Liver (tissue), 9 donors: ENCODE measurements around the gene SYNJ2. TPM values are rescaled to one million over a fixed set of nuclear protein-coding genes. Genes with fewer than 3 reads are reported as not detected.
A peak's percentile ranks its signal among the peaks of the same experiment; 100 is the strongest.

Experiments
- DNase-seq: peaks from one replicate; pipeline ENCODE4 v3.0.0-alpha.2; 2017; ENCODE audit warnings: low spot score
- H3K27ac ChIP-seq, 2 donors: one replicate each; pipeline ENCODE4 v1.7.0; 2013; ENCODE audit warnings: inconsistent platforms in 2 of 2, low read length in 2 of 2, control low read depth in 1 of 2, low read depth in 1 of 2, mild to moderate bottlenecking in 1 of 2
- H3K27me3 ChIP-seq, 4 donors: one replicate each; pipeline versions ENCODE4 v1.6.1 to v1.7.0; 2013; ENCODE audit warnings: low read length in 3 of 4, inconsistent platforms in 1 of 4, mild to moderate bottlenecking in 1 of 4, moderate library complexity in 1 of 4; ENCODE audit not compliant: control insufficient read depth in 4 of 4, insufficient read depth in 4 of 4
- H3K36me3 ChIP-seq, 4 donors: one replicate each; pipeline versions ENCODE4 v1.6.1 to v1.7.0; 2013; ENCODE audit warnings: low read length in 3 of 4, mild to moderate bottlenecking in 3 of 4, low read depth in 1 of 4, moderate library complexity in 1 of 4; ENCODE audit not compliant: control insufficient read depth in 4 of 4, insufficient read depth in 3 of 4
- H3K4me1 ChIP-seq, 4 donors: one replicate each; pipeline versions ENCODE4 v1.6.1 to v1.7.0; 2013; ENCODE audit warnings: low read length in 3 of 4, mild to moderate bottlenecking in 3 of 4, moderate library complexity in 1 of 4; ENCODE audit not compliant: control insufficient read depth in 4 of 4, insufficient read depth in 4 of 4
- H3K4me3 ChIP-seq, 3 donors: one replicate each; pipeline versions ENCODE4 v1.6.1 to v1.7.0; 2013; ENCODE audit warnings: low read length in 3 of 3, control low read depth in 1 of 3, low read depth in 1 of 3, mild to moderate bottlenecking in 1 of 3
- H3K9ac ChIP-seq, 2 donors: one replicate each; pipeline ENCODE4 v1.7.0; 2013; ENCODE audit warnings: low read length in 2 of 2, mild to moderate bottlenecking in 2 of 2, moderate library complexity in 2 of 2, control low read depth in 1 of 2, low read depth in 1 of 2
- H3K9me3 ChIP-seq, 4 donors: one replicate each; pipeline versions ENCODE4 v1.6.1 to v1.7.0; 2013; ENCODE audit warnings: low read length in 3 of 4; ENCODE audit not compliant: control insufficient read depth in 4 of 4
- ATF3 ChIP-seq: IDR thresholded peaks from 2 replicates; pipeline ENCODE4 v1.6.1; 2016; ENCODE audit warnings: antibody characterized with exemption
- CTCF ChIP-seq: fragments of 150-350 bp; IDR thresholded peaks from 2 replicates; pipeline ENCODE4 v1.5.1; 2017; ENCODE audit warnings: improper control_type of control experiment, low read depth, low read length; ENCODE audit not compliant: missing input control
- EGR1 ChIP-seq, 2 donors: IDR thresholded peaks; 2 replicates each; pipeline ENCODE4 v1.6.1; 2016 to 2018; ENCODE audit warnings: antibody characterized with exemption in 2 of 2, low read depth in 2 of 2
- FOXA1 ChIP-seq: IDR thresholded peaks from 2 replicates; pipeline ENCODE4 v1.6.1; 2016; ENCODE audit warnings: antibody characterized with exemption
- FOXA2 ChIP-seq: IDR thresholded peaks from 2 replicates; pipeline ENCODE4 v1.6.1; 2016; ENCODE audit warnings: antibody characterized with exemption
- GABPA ChIP-seq, 2 donors: IDR thresholded peaks in 1 of 2; conservative IDR thresholded peaks in 1 of 2; 2 replicates each; pipeline ENCODE4 v1.6.1; 2016; ENCODE audit warnings: antibody characterized with exemption in 2 of 2, mild to moderate bottlenecking in 1 of 2, moderate library complexity in 1 of 2
- HNF4A ChIP-seq, 2 donors: conservative IDR thresholded peaks; 2 replicates each; pipeline ENCODE4 v1.6.1; 2016; ENCODE audit warnings: antibody characterized with exemption in 2 of 2, mild to moderate bottlenecking in 2 of 2
- HNF4G ChIP-seq: IDR thresholded peaks from 2 replicates; pipeline ENCODE4 v1.6.1; 2016; ENCODE audit warnings: antibody characterized with exemption
- JUND ChIP-seq, 2 donors: IDR thresholded peaks; 2 replicates each; pipeline ENCODE4 v1.6.1; 2016; ENCODE audit warnings: antibody characterized with exemption in 2 of 2
- MAX ChIP-seq: IDR thresholded peaks from 2 replicates; pipeline ENCODE4 v1.6.1; 2016; ENCODE audit warnings: antibody characterized with exemption
- NR2F2 ChIP-seq: IDR thresholded peaks from 2 replicates; pipeline ENCODE4 v1.6.1; 2016; ENCODE audit warnings: antibody characterized with exemption
- RAD21 ChIP-seq, 2 donors: IDR thresholded peaks; 2 replicates each; pipeline ENCODE4 v1.6.1; 2016; ENCODE audit warnings: antibody characterized with exemption in 2 of 2, mild to moderate bottlenecking in 2 of 2
- REST ChIP-seq: IDR thresholded peaks from 2 replicates; pipeline ENCODE4 v1.6.1; 2016; ENCODE audit warnings: antibody characterized with exemption, mild to moderate bottlenecking
- RXRA ChIP-seq, 2 donors: IDR thresholded peaks; 2 replicates each; pipeline ENCODE4 v1.6.1; 2017 to 2018; ENCODE audit warnings: antibody characterized with exemption in 2 of 2, mild to moderate bottlenecking in 1 of 2
- SP1 ChIP-seq: IDR thresholded peaks from 2 replicates; pipeline ENCODE4 v1.6.1; 2018; ENCODE audit warnings: antibody characterized with exemption, mild to moderate bottlenecking
- TAF1 ChIP-seq: conservative IDR thresholded peaks from 2 replicates; pipeline ENCODE4 v1.6.1; 2016; ENCODE audit warnings: antibody characterized with exemption, mild to moderate bottlenecking
- YY1 ChIP-seq: IDR thresholded peaks from 2 replicates; pipeline ENCODE4 v1.6.1; 2016; ENCODE audit warnings: antibody characterized with exemption, mild to moderate bottlenecking
- ZBTB33 ChIP-seq: IDR thresholded peaks from 2 replicates; pipeline ENCODE4 v1.6.1; 2016; ENCODE audit warnings: antibody characterized with exemption
- WGBS: extraction: QIAGEN DNeasy Blood & Tissue Kit; methylation state at CpG from one replicate; pipeline ENCODE4 v1.1.7; 2013; 5-methylcytosine and 5-hydroxymethylcytosine counted together
- polyA plus RNA-seq, 2 donors: library from polyadenylated mRNA; stranded (reverse) in 1 of 2; unstranded in 1 of 2; fragments of 200-250 nt in 1 of 2; fragments of >200 nt in 1 of 2; fragmentation: Nextera tagmentation in 1 of 2; extraction: Ambion mirVana in 1 of 2; gene quantifications; one replicate each; pipeline versions ENCODE4 v1.2.1 to v1.2.3, GENCODE V29; 2013 to 2015
- total RNA-seq, 2 donors: library from RNA; depleted of rRNA; stranded (reverse); fragments of >200 nt; gene quantifications; one replicate each; pipeline ENCODE4 v1.2.3, GENCODE V29; 2014
- donor health status: healthy.
- donor health status: healthy.
- donor health status: healthy.
- donor health status: healthy.
- donor health status: healthy.

Gene SYNJ2
- total and polyA plus RNA-seq, 4 donors: 2.4 to 8.9 (median 3.2) TPM

GRCh38 chr6:157984128-157984527, 2.5 kb downstream of the SYNJ2 start:
- DNase-seq: no peak
- H3K36me3 ChIP-seq: no peaks in the 10 kb centered on the region
- no peak overlapping the region for H3K9ac ChIP-seq
- H3K9me3 ChIP-seq: no peaks in the 10 kb centered on the region
- 94% methylated on average over 4 of the region's 4 CpGs for WGBS
- H3K27me3 ChIP-seq: no peaks in the 10 kb centered on the region
- no peak overlapping the region for H3K4me3 ChIP-seq
- TF ChIP-seq YY1 (no peak), ATF3 (no peak), RAD21 (IDR thresholded peaks at IDR 0.05) (no peak), FOXA2 (no peak), GABPA (IDR thresholded peaks at IDR 0.05 in 1 of 2, conservative IDR thresholded peaks at IDR 0.05 in 1 of 2) (no peak), RXRA (IDR thresholded peaks at IDR 0.05) (no peak), HNF4A (conservative IDR thresholded peaks at IDR 0.05) (no peak), SP1 (no peak), EGR1 (IDR thresholded peaks at IDR 0.05; ENCODE audit: low read depth in 2 of 2) (no peak)
- H3K4me1 ChIP-seq: peaks cover 9 to 47% (median 32%) of the 10 kb centered on the region in 4 donors
- H3K27ac ChIP-seq: no peak overlapping the region

GRCh38 chr6:157984686-157985225, 3.1 kb downstream of the SYNJ2 start:
- H3K27me3 ChIP-seq: no peaks in the 10 kb centered on the region
- WGBS: 69% methylated on average over 14 of the region's 14 CpGs
- no peak overlapping the region for H3K4me3 ChIP-seq
- DNase-seq: no peak
- peak overlapping the region in 1 of 2 donors; percentile 58 for H3K27ac ChIP-seq
- TF ChIP-seq REST (no peak), SP1 (no peak), FOXA2 (no peak), ATF3 (no peak), RXRA (IDR thresholded peaks at IDR 0.05) (no peak), CTCF (no peak), MAX (no peak), RAD21 (IDR thresholded peaks at IDR 0.05) (no peak), HNF4G (no peak), ZBTB33 (no peak), TAF1 (no peak), FOXA1 (no peak), EGR1 (IDR thresholded peaks at IDR 0.05; ENCODE audit: low read depth in 2 of 2) (no peak), YY1 (no peak), HNF4A (conservative IDR thresholded peaks at IDR 0.05) (no peak), NR2F2 (no peak), JUND (IDR thresholded peaks at IDR 0.05) (no peak)
- no peaks in the 10 kb centered on the region for H3K9me3 ChIP-seq
- no peaks in the 10 kb centered on the region for H3K36me3 ChIP-seq
- peaks cover 13 to 51% (median 36%) of the 10 kb centered on the region in 4 donors for H3K4me1 ChIP-seq
- no peak overlapping the region for H3K9ac ChIP-seq
